WI38 (cell line): ENCODE results near the gene TMEM30B.

Experiments
- H3K4me3 ChIP-seq: 2 replicates; pipeline ENCODE4 v1.5.1; 2011; ENCODE audit warnings: low read depth, mild to moderate bottlenecking, control low read depth, low read length
- TF ChIP-seq, protein P1 (sequence below): IDR thresholded peaks from 2 replicates; pipeline ENCODE4 v1.5.1; 2012; ENCODE audit warnings: low read depth, mild to moderate bottlenecking, control low read depth, low read length

Gene TMEM30B

DNA sequence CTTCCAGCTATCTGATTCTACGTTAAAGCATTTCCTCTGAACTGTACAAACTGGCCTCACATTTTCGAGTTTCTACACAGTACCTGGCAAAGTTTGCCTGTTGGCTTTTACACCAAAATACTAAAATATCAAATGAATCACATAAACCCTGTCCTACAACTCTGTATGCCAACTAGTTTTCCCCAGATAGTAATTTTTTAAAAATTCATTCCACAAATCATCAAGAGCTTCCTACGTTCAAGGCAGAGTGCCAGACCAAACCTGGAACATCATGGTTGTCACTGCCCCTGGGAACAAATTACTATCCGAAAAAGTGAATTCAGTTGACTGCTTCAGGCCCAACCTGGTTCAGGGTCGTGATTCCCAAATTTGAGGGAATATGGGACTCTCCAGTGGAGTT lies 2.1 kb downstream of the TMEM30B start:
- H3K4me3 ChIP-seq, result no peak overlapping the region
- TF ChIP-seq, protein P1, sequence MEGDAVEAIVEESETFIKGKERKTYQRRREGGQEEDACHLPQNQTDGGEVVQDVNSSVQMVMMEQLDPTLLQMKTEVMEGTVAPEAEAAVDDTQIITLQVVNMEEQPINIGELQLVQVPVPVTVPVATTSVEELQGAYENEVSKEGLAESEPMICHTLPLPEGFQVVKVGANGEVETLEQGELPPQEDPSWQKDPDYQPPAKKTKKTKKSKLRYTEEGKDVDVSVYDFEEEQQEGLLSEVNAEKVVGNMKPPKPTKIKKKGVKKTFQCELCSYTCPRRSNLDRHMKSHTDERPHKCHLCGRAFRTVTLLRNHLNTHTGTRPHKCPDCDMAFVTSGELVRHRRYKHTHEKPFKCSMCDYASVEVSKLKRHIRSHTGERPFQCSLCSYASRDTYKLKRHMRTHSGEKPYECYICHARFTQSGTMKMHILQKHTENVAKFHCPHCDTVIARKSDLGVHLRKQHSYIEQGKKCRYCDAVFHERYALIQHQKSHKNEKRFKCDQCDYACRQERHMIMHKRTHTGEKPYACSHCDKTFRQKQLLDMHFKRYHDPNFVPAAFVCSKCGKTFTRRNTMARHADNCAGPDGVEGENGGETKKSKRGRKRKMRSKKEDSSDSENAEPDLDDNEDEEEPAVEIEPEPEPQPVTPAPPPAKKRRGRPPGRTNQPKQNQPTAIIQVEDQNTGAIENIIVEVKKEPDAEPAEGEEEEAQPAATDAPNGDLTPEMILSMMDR, result no peak

DNA sequence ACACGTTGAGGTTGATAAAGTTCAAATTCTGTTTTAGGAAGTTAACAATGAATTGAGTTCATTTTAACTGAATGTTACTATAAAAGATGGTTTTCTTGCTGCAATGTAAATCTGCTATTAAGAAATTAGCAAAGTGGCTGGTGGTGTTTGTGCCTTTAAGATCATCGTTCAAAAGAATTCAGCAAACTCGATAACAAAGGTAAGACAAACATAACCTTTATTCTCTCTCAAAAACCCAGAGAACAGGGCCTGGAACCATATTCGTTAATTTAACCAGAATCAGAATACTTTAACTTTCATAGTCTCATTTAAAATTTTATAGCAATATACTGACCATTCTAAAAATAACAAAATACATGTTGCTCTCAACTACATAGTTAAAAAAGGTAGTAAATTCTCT lies 3.4 kb downstream of the TMEM30B start:
- H3K4me3 ChIP-seq, result no peak overlapping the region
- TF ChIP-seq, protein P1, result no peak

DNA sequence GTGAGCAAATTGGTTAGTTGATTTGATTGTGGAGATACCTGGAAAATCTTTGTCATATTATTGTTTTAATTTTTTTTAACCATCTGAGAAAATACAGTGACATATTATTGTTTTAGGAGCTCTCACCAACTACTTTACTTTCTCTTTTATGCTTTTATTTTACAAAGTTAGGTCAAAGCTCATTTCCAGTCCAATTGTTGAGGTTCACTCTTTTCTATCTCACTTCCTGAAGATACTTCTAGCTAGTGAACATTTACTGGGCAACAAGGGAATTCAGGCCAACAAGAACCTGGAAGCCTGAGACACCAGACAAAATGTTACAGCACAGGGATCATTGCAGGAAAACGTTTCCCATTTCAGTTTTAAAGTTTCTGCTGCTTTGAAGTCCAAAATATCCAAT lies 3.9 kb downstream of the TMEM30B start:
- TF ChIP-seq, protein P1, result no peak
- no peak overlapping the region for H3K4me3 ChIP-seq

DNA sequence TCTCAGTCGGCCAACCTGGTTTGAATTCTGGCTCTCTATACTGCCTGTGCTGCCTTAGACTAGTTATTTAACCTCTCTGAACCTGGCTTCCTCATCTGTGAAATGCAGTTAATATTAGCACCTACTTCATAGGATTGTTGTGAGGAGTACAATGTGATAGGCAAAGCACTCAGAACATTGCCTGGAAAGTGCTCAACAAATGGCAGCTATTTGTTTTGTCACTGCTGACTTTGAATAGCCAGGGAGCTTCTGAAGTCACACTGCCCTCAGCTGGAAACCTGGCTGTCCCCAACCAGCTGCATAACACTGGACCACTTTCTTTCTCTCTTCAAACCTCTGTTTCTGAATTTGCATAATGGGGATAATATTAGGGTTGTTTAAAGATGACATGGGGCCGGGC lies 9.6 kb downstream of the TMEM30B start:
- no peak overlapping the region for H3K4me3 ChIP-seq
- TF ChIP-seq, protein P1, result no peak

DNA sequence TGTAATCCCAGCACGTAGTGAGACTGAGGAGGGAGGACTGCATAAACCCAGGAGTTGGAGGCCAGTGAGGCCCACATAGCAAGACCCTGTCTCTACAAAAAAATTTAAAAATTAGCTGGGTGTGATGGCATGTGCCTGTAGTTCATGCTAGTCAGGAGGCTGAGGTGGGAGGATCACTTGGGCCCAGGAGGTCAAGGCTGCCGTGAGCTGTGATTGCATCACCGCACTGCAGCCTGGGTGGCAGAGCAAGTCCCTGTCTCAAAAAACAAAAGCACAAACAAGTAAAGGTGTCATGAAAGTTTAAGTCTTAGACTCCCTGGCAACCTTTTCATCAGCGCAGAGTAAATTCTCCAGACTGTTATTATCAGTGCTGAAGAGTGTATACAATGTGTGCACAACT lies 10.4 kb downstream of the TMEM30B start:
- TF ChIP-seq, protein P1, result no peak
- H3K4me3 ChIP-seq, result no peak overlapping the region

DNA sequence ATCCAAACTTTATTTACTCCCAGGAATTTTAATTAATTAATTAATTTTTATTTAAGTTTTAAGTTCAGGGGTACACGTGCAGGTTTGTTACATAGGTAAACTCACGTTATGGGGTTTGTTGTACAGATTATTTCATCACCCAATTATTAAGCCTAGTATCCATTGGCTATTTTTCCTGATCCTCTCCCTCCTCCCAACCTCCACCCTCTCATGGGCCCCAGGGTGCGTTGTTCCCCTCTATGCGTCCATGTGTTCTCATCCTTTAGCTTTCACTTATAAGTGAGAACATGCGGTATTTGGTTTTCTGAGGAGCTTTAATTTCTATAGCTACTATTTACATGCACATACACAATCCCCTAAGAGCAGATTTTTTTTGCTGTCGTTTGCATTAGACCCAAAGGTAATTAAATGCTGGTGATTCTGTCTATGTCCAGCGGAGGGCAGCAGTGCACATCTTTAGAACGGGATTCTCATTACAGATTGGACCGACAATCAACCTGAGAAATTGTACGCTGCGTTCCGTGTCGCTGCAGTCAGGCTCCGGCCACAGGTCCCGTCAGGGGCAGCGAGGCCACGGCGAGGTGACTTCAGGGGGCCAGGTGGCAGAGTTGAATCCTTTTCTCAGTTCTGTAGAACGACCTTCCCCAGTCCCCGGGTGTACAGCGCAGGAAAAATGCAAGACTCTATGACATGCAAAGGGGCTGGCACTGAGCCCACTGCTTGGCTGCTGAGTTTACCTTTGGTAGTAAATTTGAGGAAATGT lies 11.6 kb downstream of the TMEM30B start:
- TF ChIP-seq, protein P1, result peak; percentile 47; the same call in 1 of the 2 replicates
- peak overlapping the region; percentile 55 for H3K4me3 ChIP-seq

DNA sequence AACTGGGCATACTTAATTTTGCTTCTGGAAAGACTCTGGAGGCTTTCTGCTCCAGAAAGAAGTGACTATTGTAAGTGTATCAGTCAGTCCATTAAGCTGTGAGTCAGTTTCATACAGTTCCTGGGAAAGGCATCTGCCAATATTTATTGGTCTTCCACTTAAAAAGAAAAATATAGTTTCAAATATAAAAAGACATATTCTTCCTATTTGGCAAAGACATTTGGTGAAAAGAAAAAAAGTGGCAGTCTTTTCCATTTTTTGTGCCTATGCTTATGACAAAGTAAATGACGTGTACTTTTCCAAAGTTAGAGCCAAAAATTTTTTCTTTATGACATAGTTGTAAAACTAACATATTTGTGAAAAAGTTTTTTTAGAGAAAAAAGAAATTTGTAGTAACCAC lies 12.3 kb downstream of the TMEM30B start:
- H3K4me3 ChIP-seq, result no peak overlapping the region
- TF ChIP-seq, protein P1, result no peak
